Measurements from ENCODE around the gene CA5A. TPM values are rescaled to one million over a fixed set of nuclear protein-coding genes. Genes with fewer than 3 reads are reported as not detected.

CA5A gene
- total and polyA plus RNA-seq, 2 donors, result 0.05 to 0.09 TPM

GRCh38 chr16:87952751-87953150 is 16.4 kb upstream of the CA5A start:
- H3K4me1 ChIP-seq (ENCODE audit: control insufficient read depth in 2 of 2, insufficient read depth in 2 of 2, low read length in 2 of 2), result peaks cover 40 to 68% of the 10 kb centered on the region in 2 donors
- WGBS, result 98% methylated on average over 16 of the region's 16 CpGs
- H3K9me3 ChIP-seq (ENCODE audit: control insufficient read depth in 2 of 2, insufficient read depth in 1 of 2, low read length in 1 of 2), result no peaks in the 10 kb centered on the region
- DNase-seq (ENCODE audit: low read depth in 6 of 9, low spot score in 9 of 9), result no peak
- H3K4me3 ChIP-seq (ENCODE audit: low read length in 2 of 2), result peak overlapping the region in 1 of 2 donors; percentile 73
- H3K27me3 ChIP-seq (ENCODE audit: control insufficient read depth in 2 of 2, insufficient read depth in 1 of 2, low read length in 1 of 2), result no peaks in the 10 kb centered on the region
- peaks cover 22 to 28% of the 10 kb centered on the region in 2 donors for H3K36me3 ChIP-seq (ENCODE audit: control insufficient read depth in 2 of 2, insufficient read depth in 2 of 2, low read length in 1 of 2)
- H3K27ac ChIP-seq (ENCODE audit: low read depth in 1 of 2, low read length in 1 of 2), result peak overlapping the region in 1 of 2 donors; percentile 89

GRCh38 chr16:87951552-87952538 is 15.5 kb upstream of the CA5A start:
- peak overlapping the region; percentile 89 to 95 for H3K27ac ChIP-seq (ENCODE audit: low read depth in 1 of 2, low read length in 1 of 2)
- WGBS, result 4% methylated on average over 82 of the region's 82 CpGs
- H3K4me3 ChIP-seq (ENCODE audit: low read length in 2 of 2), result peak overlapping the region; percentile 73 to 90
- H3K27me3 ChIP-seq (ENCODE audit: control insufficient read depth in 2 of 2, insufficient read depth in 1 of 2, low read length in 1 of 2), result no peaks in the 10 kb centered on the region
- H3K36me3 ChIP-seq (ENCODE audit: control insufficient read depth in 2 of 2, insufficient read depth in 2 of 2, low read length in 1 of 2), result peaks cover 16 to 28% of the 10 kb centered on the region in 2 donors
- peak in 2 of 9 donors; percentile 43 to 69 for DNase-seq (ENCODE audit: low read depth in 6 of 9, low spot score in 9 of 9)
- H3K4me1 ChIP-seq (ENCODE audit: control insufficient read depth in 2 of 2, insufficient read depth in 2 of 2, low read length in 2 of 2), result peaks cover 32 to 64% of the 10 kb centered on the region in 2 donors
- H3K9me3 ChIP-seq (ENCODE audit: control insufficient read depth in 2 of 2, insufficient read depth in 1 of 2, low read length in 1 of 2), result no peaks in the 10 kb centered on the region

GRCh38 chr16:87950765-87951551 is 14.6 kb upstream of the CA5A start, which contains the start of gene BANP:
Gene BANP (plus strand): TSS chr16:87951434. CDS start chr16:87975116, 23,682 bp downstream.
- no peaks in the 10 kb centered on the region for H3K27me3 ChIP-seq (ENCODE audit: control insufficient read depth in 2 of 2, insufficient read depth in 1 of 2, low read length in 1 of 2)
- DNase-seq (ENCODE audit: low read depth in 6 of 9, low spot score in 9 of 9), result peak; percentile 94 to 99 (median 98)
- H3K27ac ChIP-seq (ENCODE audit: low read depth in 1 of 2, low read length in 1 of 2), result peak within 1 kb of the TSS; percentile 97
- under 1% methylated on average over 73 of the region's 73 CpGs for WGBS
- peaks cover 16 to 28% of the 10 kb centered on the region in 2 donors for H3K36me3 ChIP-seq (ENCODE audit: control insufficient read depth in 2 of 2, insufficient read depth in 2 of 2, low read length in 1 of 2)
- H3K9me3 ChIP-seq (ENCODE audit: control insufficient read depth in 2 of 2, insufficient read depth in 1 of 2, low read length in 1 of 2), result no peaks in the 10 kb centered on the region
- peak within 1 kb of the TSS; percentile 73 to 90 for H3K4me3 ChIP-seq (ENCODE audit: low read length in 2 of 2)
- peaks cover 24 to 55% of the 10 kb centered on the region in 2 donors for H3K4me1 ChIP-seq (ENCODE audit: control insufficient read depth in 2 of 2, insufficient read depth in 2 of 2, low read length in 2 of 2)

- DNase-seq (ENCODE audit: low read depth in 6 of 9, low spot score in 9 of 9), result no peak
These were observed 12.9 kb upstream of the CA5A start for GRCh38 chr16:87949071-87949744.

GRCh38 chr16:87948735-87949070 is 12.4 kb upstream of the CA5A start:
- over 99% methylated on average over 5 of the region's 5 CpGs for whole genome bisulfite sequencing
- H3K9me3 ChIP-seq (ENCODE audit: control insufficient read depth in 2 of 2, insufficient read depth in 1 of 2, low read length in 1 of 2), result no peaks in the 10 kb centered on the region
- H3K4me1 ChIP-seq (ENCODE audit: control insufficient read depth in 2 of 2, insufficient read depth in 2 of 2, low read length in 2 of 2), result peaks cover 20 to 42% of the 10 kb centered on the region in 2 donors
- H3K27me3 ChIP-seq (ENCODE audit: control insufficient read depth in 2 of 2, insufficient read depth in 1 of 2, low read length in 1 of 2), result peaks cover 0 to 3% of the 10 kb centered on the region in 2 donors
- peak overlapping the region in 1 of 2 donors; percentile 75 for H3K27ac ChIP-seq (ENCODE audit: low read depth in 1 of 2, low read length in 1 of 2)
- no peak overlapping the region for H3K4me3 ChIP-seq (ENCODE audit: low read length in 2 of 2)
- no peak for DNase-seq (ENCODE audit: low read depth in 6 of 9, low spot score in 9 of 9)
- H3K36me3 ChIP-seq (ENCODE audit: control insufficient read depth in 2 of 2, insufficient read depth in 2 of 2, low read length in 1 of 2), result peaks cover 5 to 6% of the 10 kb centered on the region in 2 donors

More at GRCh38 chr16:87949071-87949744, 12.9 kb upstream of the CA5A start:
- peaks cover 6 to 11% of the 10 kb centered on the region in 2 donors for H3K36me3 ChIP-seq (ENCODE audit: control insufficient read depth in 2 of 2, insufficient read depth in 2 of 2, low read length in 1 of 2)
- H3K4me1 ChIP-seq (ENCODE audit: control insufficient read depth in 2 of 2, insufficient read depth in 2 of 2, low read length in 2 of 2), result peaks cover 20 to 46% of the 10 kb centered on the region in 2 donors
- H3K4me3 ChIP-seq (ENCODE audit: low read length in 2 of 2), result no peak overlapping the region
- no peaks in the 10 kb centered on the region for H3K9me3 ChIP-seq (ENCODE audit: control insufficient read depth in 2 of 2, insufficient read depth in 1 of 2, low read length in 1 of 2)
- H3K27ac ChIP-seq (ENCODE audit: low read depth in 1 of 2, low read length in 1 of 2), result no peak overlapping the region
- 97% methylated on average over 16 of the region's 16 CpGs for WGBS
- H3K27me3 ChIP-seq (ENCODE audit: control insufficient read depth in 2 of 2, insufficient read depth in 1 of 2, low read length in 1 of 2), result peaks cover 0 to 3% of the 10 kb centered on the region in 2 donors

GRCh38 chr16:87948119-87948545 is 11.8 kb upstream of the CA5A start:
- Histone ChIP-seq H3K9me3 (ENCODE audit: control insufficient read depth in 2 of 2, insufficient read depth in 1 of 2, low read length in 1 of 2) (no peaks in the 10 kb centered on the region), H3K36me3 (ENCODE audit: control insufficient read depth in 2 of 2, insufficient read depth in 2 of 2, low read length in 1 of 2) (peaks cover under 1 to 2% of the 10 kb centered on the region in 2 donors), H3K27me3 (ENCODE audit: control insufficient read depth in 2 of 2, insufficient read depth in 1 of 2, low read length in 1 of 2) (peaks cover 0 to 3% of the 10 kb centered on the region in 2 donors), H3K4me3 (ENCODE audit: low read length in 2 of 2) (no peak overlapping the region), H3K4me1 (ENCODE audit: control insufficient read depth in 2 of 2, insufficient read depth in 2 of 2, low read length in 2 of 2) (peaks cover 17 to 37% of the 10 kb centered on the region in 2 donors), H3K27ac (ENCODE audit: low read depth in 1 of 2, low read length in 1 of 2) (peak overlapping the region; percentile 55 to 75)
- WGBS, result 32% methylated on average over 10 of the region's 12 CpGs
- peak in 1 of 9 donors; percentile 56 for DNase-seq (ENCODE audit: low read depth in 6 of 9, low spot score in 9 of 9)

- H3K4me1 ChIP-seq (ENCODE audit: control insufficient read depth in 2 of 2, insufficient read depth in 2 of 2, low read length in 2 of 2), result peaks cover 13 to 31% of the 10 kb centered on the region in 2 donors
- H3K27ac ChIP-seq (ENCODE audit: low read depth in 1 of 2, low read length in 1 of 2), result peak overlapping the region; percentile 6 to 75
- peaks cover 0 to 3% of the 10 kb centered on the region in 2 donors for H3K27me3 ChIP-seq (ENCODE audit: control insufficient read depth in 2 of 2, insufficient read depth in 1 of 2, low read length in 1 of 2)
- H3K36me3 ChIP-seq (ENCODE audit: control insufficient read depth in 2 of 2, insufficient read depth in 2 of 2, low read length in 1 of 2), result no peaks in the 10 kb centered on the region
- no peak for DNase-seq (ENCODE audit: low read depth in 6 of 9, low spot score in 9 of 9)
- no peak overlapping the region for H3K4me3 ChIP-seq (ENCODE audit: low read length in 2 of 2)
- no peaks in the 10 kb centered on the region for H3K9me3 ChIP-seq (ENCODE audit: control insufficient read depth in 2 of 2, insufficient read depth in 1 of 2, low read length in 1 of 2)
- 94% methylated on average over 22 of the region's 22 CpGs for WGBS
These were observed 11.2 kb upstream of the CA5A start for GRCh38 chr16:87947356-87948118.
